B cell (primary cell): ENCODE measurements around the gene CRYAA.
"Not testable (repeated sequence)": the region's sequence is repeated elsewhere in the genome, so short reads cannot be mapped to it uniquely, and the experiment has no call there.

Experiments used
- EZH2 ChIP-seq: IDR thresholded peaks from 2 replicates; pipeline ENCODE4 v1.6.1; 2012; ENCODE audit warnings: borderline replicate concordance, low read depth, mild to moderate bottlenecking, moderate library complexity, low read length; ENCODE audit not compliant: insufficient read depth, poor library complexity, severe bottlenecking
- TF ChIP-seq, protein P1 (sequence below): fragments of 200-600 bp; IDR thresholded peaks from one replicate; pipeline ENCODE4 v1.8.0; 2022; ENCODE audit warnings: antibody characterized with exemption, mild to moderate bottlenecking

DNA sequence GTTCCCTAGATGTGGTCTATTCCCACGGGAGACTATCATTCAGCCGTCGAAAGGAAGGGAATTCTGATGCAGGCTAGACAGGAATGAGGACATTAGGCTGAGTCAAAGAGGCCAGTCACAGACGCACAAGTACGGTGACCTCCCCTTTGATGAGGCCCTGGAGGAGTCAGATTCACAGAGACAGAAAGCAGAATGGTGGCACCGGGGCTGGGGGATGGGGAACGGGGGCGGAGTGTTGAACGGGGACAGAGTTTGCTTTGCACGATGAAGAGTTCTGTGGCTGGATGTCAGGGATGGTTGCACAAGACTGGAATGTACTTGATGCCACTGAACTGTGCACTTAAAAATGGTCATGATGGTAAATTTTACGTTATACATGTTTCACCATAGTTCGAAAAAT lies 22.2 kb upstream of the CRYAA start:
- TF ChIP-seq, protein P1, sequence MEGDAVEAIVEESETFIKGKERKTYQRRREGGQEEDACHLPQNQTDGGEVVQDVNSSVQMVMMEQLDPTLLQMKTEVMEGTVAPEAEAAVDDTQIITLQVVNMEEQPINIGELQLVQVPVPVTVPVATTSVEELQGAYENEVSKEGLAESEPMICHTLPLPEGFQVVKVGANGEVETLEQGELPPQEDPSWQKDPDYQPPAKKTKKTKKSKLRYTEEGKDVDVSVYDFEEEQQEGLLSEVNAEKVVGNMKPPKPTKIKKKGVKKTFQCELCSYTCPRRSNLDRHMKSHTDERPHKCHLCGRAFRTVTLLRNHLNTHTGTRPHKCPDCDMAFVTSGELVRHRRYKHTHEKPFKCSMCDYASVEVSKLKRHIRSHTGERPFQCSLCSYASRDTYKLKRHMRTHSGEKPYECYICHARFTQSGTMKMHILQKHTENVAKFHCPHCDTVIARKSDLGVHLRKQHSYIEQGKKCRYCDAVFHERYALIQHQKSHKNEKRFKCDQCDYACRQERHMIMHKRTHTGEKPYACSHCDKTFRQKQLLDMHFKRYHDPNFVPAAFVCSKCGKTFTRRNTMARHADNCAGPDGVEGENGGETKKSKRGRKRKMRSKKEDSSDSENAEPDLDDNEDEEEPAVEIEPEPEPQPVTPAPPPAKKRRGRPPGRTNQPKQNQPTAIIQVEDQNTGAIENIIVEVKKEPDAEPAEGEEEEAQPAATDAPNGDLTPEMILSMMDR: not testable (repeated sequence)
- TF ChIP-seq EZH2: not testable (repeated sequence)
